H1 (cell line): Measurements from ENCODE around the gene SLC24A3. TPM values are rescaled to one million over a fixed set of nuclear protein-coding genes. Genes with fewer than 3 reads are reported as not detected.

Source experiments
- CTCF ChIA-PET: fragments of 300-600 bp; sonication (Branson Sonifier 250); formaldehyde crosslinking; loops from one replicate; lab custom pipeline; 2021; ENCODE audit not compliant: partially characterized antibody; lab: Charles Lee
- POLR2A ChIA-PET: fragments of 300-600 bp; sonication (Branson Sonifier 250); formaldehyde crosslinking; loops from one replicate; lab custom pipeline; 2021; ENCODE audit warnings: inconsistent platforms; ENCODE audit not compliant: partially characterized antibody; lab: Charles Lee
- DNase-seq, 2 experiments: peaks; one replicate each; pipeline versions ENCODE4 v3.0.0 to v3.0.0-alpha.2; 2010 to 2022; ENCODE audit warnings: low spot score in 2 of 2, low read depth in 1 of 2, mixed read lengths in 1 of 2
- FAIRE-seq: peaks from 2 replicates; lab custom pipeline; 2011; peaks lifted over from hg19 to GRCh38; lab: Jason Lieb, UNC
- H2AFZ ChIP-seq: 2 replicates; pipeline ENCODE4 v1.8.1; 2012; ENCODE audit warnings: low read length, inconsistent platforms
- H2AK5ac ChIP-seq: 2 replicates; pipeline ENCODE4 v1.6.1; 2013; ENCODE audit warnings: low read depth, low read length
- H2BK120ac ChIP-seq: replicated peaks from 2 replicates; pipeline ENCODE3; 2013; ENCODE audit warnings: low read depth, low read length, inconsistent platforms
- H2BK12ac ChIP-seq: 2 replicates; pipeline ENCODE4 v1.6.1; 2013; ENCODE audit warnings: low read depth, low read length
- H2BK15ac ChIP-seq: 2 replicates; pipeline ENCODE4 v1.6.1; 2013; ENCODE audit warnings: low read length
- H2BK20ac ChIP-seq: 2 replicates; pipeline ENCODE4 v1.6.1; 2013; ENCODE audit warnings: low read length
- H2BK5ac ChIP-seq: 2 replicates; pipeline ENCODE4 v1.6.1; 2013; ENCODE audit warnings: low read depth, low read length
- H3K14ac ChIP-seq: 2 replicates; pipeline ENCODE4 v1.6.1; 2013; ENCODE audit warnings: inconsistent platforms; ENCODE audit not compliant: insufficient read length
- H3K18ac ChIP-seq: 2 replicates; pipeline ENCODE4 v1.6.1; 2013; ENCODE audit warnings: low read length; ENCODE audit errors: extremely low read depth
- H3K23ac ChIP-seq: 2 replicates; pipeline ENCODE4 v1.6.1; 2013; ENCODE audit warnings: inconsistent platforms; ENCODE audit not compliant: insufficient read length
- H3K23me2 ChIP-seq: 2 replicates; pipeline ENCODE4 v1.6.1; 2013; ENCODE audit warnings: low read depth, low read length
- H3K27ac ChIP-seq: 2 replicates; pipeline ENCODE4 v1.6.1; 2011; ENCODE audit warnings: low read depth, low read length, inconsistent platforms
- H3K27me3 ChIP-seq, 4 experiments: replicated peaks in 1 of 4; 1 replicate in 1 of 4; 2 replicates in 3 of 4; pipeline versions ENCODE4 v1.6.1 to v1.8.1; 2011 to 2013; ENCODE audit warnings: low read length in 3 of 4, mild to moderate bottlenecking in 3 of 4, inconsistent platforms in 2 of 4, mixed read lengths in 2 of 4, moderate library complexity in 1 of 4; ENCODE audit not compliant: control insufficient read depth in 3 of 4, insufficient read depth in 3 of 4; ENCODE audit errors: extremely low read depth in 1 of 4
- H3K36me3 ChIP-seq, 4 experiments: 2 replicates each; pipeline versions ENCODE4 v1.6.1 to v1.8.1; 2011 to 2013; ENCODE audit warnings: mild to moderate bottlenecking in 4 of 4, low read length in 3 of 4, moderate library complexity in 2 of 4, control low read depth in 1 of 4, inconsistent platforms in 1 of 4; ENCODE audit not compliant: insufficient read depth in 4 of 4, control insufficient read depth in 2 of 4
- H3K4ac ChIP-seq: replicated peaks from 2 replicates; pipeline ENCODE3; 2013; ENCODE audit warnings: low read length, low read depth, mixed read lengths, inconsistent platforms; ENCODE audit not compliant: insufficient read length
- H3K4me1 ChIP-seq, 4 experiments: replicated peaks in 1 of 4; 1 replicate in 1 of 4; 2 replicates in 3 of 4; pipeline versions ENCODE4 v1.6.1 to v1.8.1; 2011 to 2013; ENCODE audit warnings: low read length in 3 of 4, inconsistent platforms in 2 of 4, mixed read lengths in 1 of 4; ENCODE audit not compliant: insufficient read depth in 4 of 4, control insufficient read depth in 3 of 4
- H3K4me2 ChIP-seq, 2 experiments: 2 replicates each; pipeline versions ENCODE4 v1.6.1 to v1.8.1; 2011 to 2013; ENCODE audit warnings: low read depth in 2 of 2, low read length in 2 of 2, control low read depth in 1 of 2, inconsistent platforms in 1 of 2, mild to moderate bottlenecking in 1 of 2; ENCODE audit not compliant: insufficient read depth in 1 of 2
- H3K4me3 ChIP-seq, 4 experiments: fragments of 200-600, 300-600 bp in 1 of 4; sonication (generic), shearing (Covaris generic), sonication (Bioruptor Twin) in 1 of 4; 2 replicates each; pipeline versions ENCODE4 v1.5.1 to v1.8.1; 2011 to 2016; ENCODE audit warnings: low read length in 4 of 4, low read depth in 3 of 4, control low read depth in 2 of 4, inconsistent platforms in 2 of 4, mild to moderate bottlenecking in 2 of 4, mixed read lengths in 1 of 4, moderate library complexity in 1 of 4; ENCODE audit not compliant: insufficient read depth in 2 of 4; ENCODE audit errors: extremely low read depth in 1 of 4
- H3K56ac ChIP-seq: replicated peaks from 2 replicates; pipeline ENCODE3; 2013; ENCODE audit warnings: low read depth, mild to moderate bottlenecking, mixed read lengths, low read length, inconsistent platforms; ENCODE audit not compliant: insufficient read length
- H3K79me1 ChIP-seq: 2 replicates; pipeline ENCODE4 v1.6.1; 2013; ENCODE audit warnings: low read depth, low read length, control low read depth
- H3K79me2 ChIP-seq, 2 experiments: 2 replicates each; pipeline versions ENCODE4 v1.6.1 to v1.8.1; 2012 to 2013; ENCODE audit warnings: low read length in 2 of 2, mild to moderate bottlenecking in 2 of 2, inconsistent platforms in 1 of 2; ENCODE audit not compliant: insufficient read depth in 2 of 2, control insufficient read depth in 1 of 2
- H3K9ac ChIP-seq, 4 experiments: replicated peaks in 1 of 4; 1 replicate in 1 of 4; 2 replicates in 3 of 4; pipeline versions ENCODE4 v1.6.1 to v1.8.1; 2011 to 2013; ENCODE audit warnings: low read depth in 3 of 4, low read length in 3 of 4, control low read depth in 2 of 4, mild to moderate bottlenecking in 2 of 4, moderate library complexity in 2 of 4, inconsistent platforms in 1 of 4; ENCODE audit errors: extremely low read depth in 1 of 4
- H3K9me3 ChIP-seq, 2 experiments: 2 replicates each; pipeline versions ENCODE4 v1.6.1 to v1.8.1; 2012 to 2013; ENCODE audit warnings: mild to moderate bottlenecking in 2 of 2, moderate library complexity in 2 of 2, control low read depth in 1 of 2, inconsistent platforms in 1 of 2, low read depth in 1 of 2, low read length in 1 of 2, mixed read lengths in 1 of 2; ENCODE audit not compliant: insufficient read depth in 2 of 2
- H4K20me1 ChIP-seq, 2 experiments: replicated peaks in 1 of 2; 2 replicates each; pipeline versions ENCODE3 to v1.8.1; 2011 to 2013; ENCODE audit warnings: inconsistent platforms in 2 of 2, low read length in 2 of 2, mild to moderate bottlenecking in 1 of 2; ENCODE audit not compliant: insufficient read depth in 2 of 2, control insufficient read depth in 1 of 2
- H4K5ac ChIP-seq: 2 replicates; pipeline ENCODE4 v1.6.1; 2013; ENCODE audit warnings: low read length, low read depth, mixed read lengths, inconsistent platforms; ENCODE audit not compliant: insufficient read length
- H4K8ac ChIP-seq: 2 replicates; pipeline ENCODE4 v1.8.0; 2013; ENCODE audit warnings: mild to moderate bottlenecking, moderate library complexity, low read length, inconsistent platforms; ENCODE audit not compliant: insufficient read depth; ENCODE audit errors: extremely low read depth
- H4K91ac ChIP-seq: replicated peaks from 2 replicates; pipeline ENCODE3; 2013; ENCODE audit warnings: low read length, mixed read lengths, inconsistent platforms; ENCODE audit not compliant: insufficient read length
- EP300 ChIP-seq, 2 experiments: IDR thresholded peaks; 1 replicate in 1 of 2; 2 replicates in 1 of 2; pipeline ENCODE4 v1.6.1; 2011 to 2012; ENCODE audit warnings: low read depth in 2 of 2, low read length in 2 of 2, mild to moderate bottlenecking in 2 of 2, borderline replicate concordance in 1 of 2, inconsistent platforms in 1 of 2, moderate library complexity in 1 of 2
- NANOG ChIP-seq: IDR thresholded peaks from 2 replicates; pipeline ENCODE4 v1.6.1; 2011; ENCODE audit warnings: low read length, low read depth, mild to moderate bottlenecking, inconsistent platforms; ENCODE audit not compliant: insufficient read depth, poor library complexity, severe bottlenecking
- SIN3A ChIP-seq, 2 experiments: IDR thresholded peaks in 1 of 2; conservative IDR thresholded peaks in 1 of 2; 2 replicates each; pipeline ENCODE4 v1.6.1; 2011 to 2012; ENCODE audit warnings: low read length in 2 of 2, improper control_type of control experiment in 1 of 2, low read depth in 1 of 2, mild to moderate bottlenecking in 1 of 2
- SIX5 ChIP-seq: IDR thresholded peaks from 2 replicates; pipeline ENCODE4 v1.6.1; 2011; ENCODE audit warnings: mild to moderate bottlenecking, low read depth, low read length
- TCF12 ChIP-seq: IDR thresholded peaks from 2 replicates; pipeline ENCODE4 v1.6.1; 2011; ENCODE audit warnings: low read depth, mild to moderate bottlenecking, low read length
- WGBS, 2 experiments: shearing (Covaris generic) in 1 of 2; methylation state at CpG; one replicate each; pipeline versions ENCODE4 v1.1.6 to v1.1.7; 2013 to 2015; ENCODE audit warnings: low lambda C conversion rate in 2 of 2, mixed read lengths in 2 of 2, inconsistent platforms in 1 of 2, low coverage in 1 of 2, missing lambda C conversion rate in 1 of 2; ENCODE audit not compliant: insufficient replicate concordance in 2 of 2, insufficient coverage in 1 of 2, insufficient read length in 1 of 2; ENCODE audit errors: extremely low coverage in 1 of 2, missing lambda C conversion rate in 1 of 2; 5-methylcytosine and 5-hydroxymethylcytosine counted together
- polyA plus RNA-seq, 7 experiments: library from polyadenylated mRNA; depleted of rRNA in 3 of 7; stranded (reverse) in 5 of 7; unstranded in 2 of 7; fragments of >200 nt in 5 of 7; fragments of 200-250 nt in 2 of 7; gene quantifications; 1 replicate in 5 of 7; 2 replicates in 1 of 7; 4 replicates in 1 of 7; pipeline versions ENCODE4 v1.2.1 to v1.2.3, GENCODE V29; 2011 to 2013; ENCODE audit warnings: missing spikeins in 2 of 7, mixed read lengths in 2 of 7
- total RNA-seq: library from RNA; stranded (reverse); fragmentation: NEBNext Ultra II Directional; extraction: Animal tissue kit (Norgen Biotek cat#: 25700); gene quantifications from 2 replicates; pipeline ENCODE4 v1.2.1, GENCODE V29; 2021

The SLC24A3 gene
- total and polyA plus RNA-seq, 2 of the 8 experiments (the other 6 are each of a cell fraction or from before 2014, with no cell fraction given) = 4.5 to 6.3 TPM

DNA sequence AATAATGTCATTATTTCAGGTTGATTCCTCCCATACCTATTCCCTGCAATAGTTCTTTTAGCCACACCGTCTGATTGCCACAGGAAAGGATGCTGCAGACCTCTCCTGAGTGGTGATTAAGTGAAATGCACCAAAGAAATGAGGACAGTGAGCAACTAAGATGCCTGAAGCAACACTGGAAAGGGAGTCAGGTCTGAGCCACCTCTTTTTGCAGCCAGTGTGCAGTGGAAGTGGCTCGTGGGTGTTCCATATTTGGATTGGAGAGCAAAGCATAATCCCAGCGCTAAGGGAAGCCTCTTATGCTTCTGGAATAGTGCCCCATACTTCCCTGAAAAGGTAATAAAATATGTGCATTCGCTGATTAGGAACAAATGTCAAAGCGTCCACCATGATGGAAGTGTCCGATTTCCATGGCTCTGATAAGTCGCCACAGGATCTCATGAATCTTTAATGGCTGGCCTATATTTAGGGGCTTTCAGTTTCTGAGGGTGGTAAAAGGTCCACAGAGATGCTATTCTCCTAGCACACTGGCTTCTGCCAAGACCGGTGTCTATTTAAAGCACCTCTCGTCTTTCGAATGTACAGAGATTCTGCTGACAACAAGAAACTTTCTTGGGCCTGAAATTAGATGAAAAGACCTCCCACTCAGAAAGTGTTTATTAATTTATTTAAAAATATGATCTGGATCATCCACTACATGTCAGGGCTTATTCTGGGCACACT lies 253.9 kb downstream of the SLC24A3 start:
- Histone ChIP-seq H4K91ac (no peak overlapping the region), H3K79me2 (no peaks in the 10 kb centered on the region), H3K27ac (no peak overlapping the region), H3K79me1 (no peaks in the 10 kb centered on the region), H3K18ac (no peak overlapping the region), H2AK5ac (no peak overlapping the region), H3K23me2 (no peaks in the 10 kb centered on the region; the same call in 1 of the 2 replicates), H3K4me3 (no peak overlapping the region), H3K14ac (no peak overlapping the region), H4K8ac (no peak overlapping the region), H2BK120ac (no peak overlapping the region), H4K20me1 (peaks cover 0 to 2% of the 10 kb centered on the region in 2 experiments), H3K4me2 (no peak overlapping the region), H2AFZ (no peak overlapping the region), H3K4ac (no peak overlapping the region), H2BK12ac (no peak overlapping the region), H3K27me3 (no peaks in the 10 kb centered on the region), H3K9me3 (no peaks in the 10 kb centered on the region), H2BK15ac (no peak overlapping the region), H2BK20ac (no peak overlapping the region), H3K4me1 (no peaks in the 10 kb centered on the region), H3K9ac (no peak overlapping the region), H2BK5ac (no peak overlapping the region), H3K56ac (no peak overlapping the region), H3K36me3 (no peaks in the 10 kb centered on the region), H4K5ac (no peak overlapping the region), H3K23ac (no peak overlapping the region)
- whole genome bisulfite sequencing, 2 experiments = 93% methylated on average over 10 of the region's 10 CpGs; no CpG with 5 or more reads in 1 of the 2 experiments
- ChIA-PET CTCF (no interaction called here), POLR2A (no interaction called here)
- TF ChIP-seq EP300 (IDR thresholded peaks at IDR 0.05; ENCODE audit: borderline replicate concordance in 1 of 2, low read depth in 2 of 2, low read length in 2 of 2) (no peak), SIN3A (conservative IDR thresholded peaks at IDR 0.05 in 1 of 2, IDR thresholded peaks at IDR 0.05 in 1 of 2; ENCODE audit: low read depth in 1 of 2, low read length in 2 of 2) (no peak), TCF12 (no peak), SIX5 (no peak), NANOG (no peak)
- no peak for FAIRE-seq
- no peak for DNase-seq
